ENCODE measurements around the gene KLK13.

DNA sequence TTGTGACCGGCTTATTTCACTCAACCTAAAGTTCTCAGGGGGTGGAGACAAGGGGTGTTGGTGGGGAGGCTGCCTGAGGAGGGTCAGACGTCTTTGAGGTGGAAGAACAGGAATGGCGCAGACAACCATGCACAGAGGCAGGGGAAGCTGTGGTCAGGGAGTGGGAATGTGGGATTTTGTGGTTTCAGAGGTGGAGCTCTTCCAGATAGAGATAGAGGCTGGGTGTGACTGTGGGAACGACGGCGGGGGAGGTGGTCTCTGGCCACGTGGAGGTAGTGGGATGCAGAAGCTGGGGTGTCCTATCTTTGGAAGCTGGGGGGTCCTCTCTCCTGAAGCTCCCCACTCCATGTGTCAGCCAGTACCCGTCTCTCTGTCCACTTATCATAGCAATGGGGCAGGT is 25.6 kb upstream of the KLK13 start:
- TF ChIP-seq, protein P1, sequence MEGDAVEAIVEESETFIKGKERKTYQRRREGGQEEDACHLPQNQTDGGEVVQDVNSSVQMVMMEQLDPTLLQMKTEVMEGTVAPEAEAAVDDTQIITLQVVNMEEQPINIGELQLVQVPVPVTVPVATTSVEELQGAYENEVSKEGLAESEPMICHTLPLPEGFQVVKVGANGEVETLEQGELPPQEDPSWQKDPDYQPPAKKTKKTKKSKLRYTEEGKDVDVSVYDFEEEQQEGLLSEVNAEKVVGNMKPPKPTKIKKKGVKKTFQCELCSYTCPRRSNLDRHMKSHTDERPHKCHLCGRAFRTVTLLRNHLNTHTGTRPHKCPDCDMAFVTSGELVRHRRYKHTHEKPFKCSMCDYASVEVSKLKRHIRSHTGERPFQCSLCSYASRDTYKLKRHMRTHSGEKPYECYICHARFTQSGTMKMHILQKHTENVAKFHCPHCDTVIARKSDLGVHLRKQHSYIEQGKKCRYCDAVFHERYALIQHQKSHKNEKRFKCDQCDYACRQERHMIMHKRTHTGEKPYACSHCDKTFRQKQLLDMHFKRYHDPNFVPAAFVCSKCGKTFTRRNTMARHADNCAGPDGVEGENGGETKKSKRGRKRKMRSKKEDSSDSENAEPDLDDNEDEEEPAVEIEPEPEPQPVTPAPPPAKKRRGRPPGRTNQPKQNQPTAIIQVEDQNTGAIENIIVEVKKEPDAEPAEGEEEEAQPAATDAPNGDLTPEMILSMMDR (IDR thresholded peaks at IDR 0.05), result no peak
- no peak for TF ChIP-seq POLR2A (IDR thresholded peaks at IDR 0.05)
